Kidney epithelial cell (primary cell): ENCODE measurements around the gene ARHGEF1. TPM values are rescaled to one million over a fixed set of nuclear protein-coding genes. Genes with fewer than 3 reads are reported as not detected.

Source experiments
- DNase-seq: peaks from one replicate; pipeline ENCODE4 v3.0.0-alpha.2; 2010; ENCODE audit warnings: low read depth
- H3K27me3 ChIP-seq: 2 replicates; pipeline ENCODE4 v1.6.0; 2011; ENCODE audit warnings: low read length; ENCODE audit not compliant: control insufficient read depth, insufficient read depth
- H3K36me3 ChIP-seq: 2 replicates; pipeline ENCODE4 v1.5.1; 2011; ENCODE audit warnings: low read length; ENCODE audit not compliant: control insufficient read depth, insufficient read depth
- H3K4me3 ChIP-seq: 2 replicates; pipeline ENCODE4 v1.5.1; 2011; ENCODE audit warnings: low read depth, mild to moderate bottlenecking, control low read depth, low read length
- CTCF ChIP-seq: IDR thresholded peaks from 2 replicates; pipeline ENCODE4 v1.5.1; 2011; ENCODE audit warnings: mild to moderate bottlenecking, moderate library complexity, low read length, control low read depth, inconsistent platforms; ENCODE audit not compliant: insufficient read depth, poor library complexity, severe bottlenecking
- total RNA-seq: library from RNA; depleted of rRNA; stranded (reverse); fragments of >200 nt; gene quantifications from 2 replicates; pipeline ENCODE4 v1.2.3, GENCODE V29; 2015

Gene ARHGEF1
- total RNA-seq, 1 donor from 2014 or later = 72.2 TPM

GRCh38 chr19:41864374-41864773 lies 18.6 kb upstream of the ARHGEF1 start:
- Histone ChIP-seq H3K4me3 (no peak overlapping the region), H3K27me3 (no peaks in the 10 kb centered on the region), H3K36me3 (peaks cover 15% of the 10 kb centered on the region)
- DNase-seq = no peak
- no peak for TF ChIP-seq CTCF

GRCh38 chr19:41866284-41866683 lies 16.7 kb upstream of the ARHGEF1 start:
- Histone ChIP-seq H3K4me3 (no peak overlapping the region), H3K36me3 (peaks cover 21% of the 10 kb centered on the region)
- TF ChIP-seq CTCF = no peak

GRCh38 chr19:41868120-41868988 lies 14.6 kb upstream of the ARHGEF1 start:
- no peak overlapping the region for H3K4me3 ChIP-seq
- no peak for TF ChIP-seq CTCF
- DNase-seq = no peak
- no peaks in the 10 kb centered on the region for H3K27me3 ChIP-seq
- H3K36me3 ChIP-seq = peaks cover 17% of the 10 kb centered on the region

More at GRCh38 chr19:41866284-41866683, 16.7 kb upstream of the ARHGEF1 start:
- no peaks in the 10 kb centered on the region for H3K27me3 ChIP-seq
- DNase-seq = no peak

- Histone ChIP-seq H3K36me3 (peaks cover 17% of the 10 kb centered on the region), H3K4me3 (no peak overlapping the region), H3K27me3 (no peaks in the 10 kb centered on the region)
- no peak for TF ChIP-seq CTCF
- no peak for DNase-seq
Measured at GRCh38 chr19:41868989-41869300, 14.0 kb upstream of the ARHGEF1 start.

GRCh38 chr19:41869374-41869955 lies 13.5 kb upstream of the ARHGEF1 start:
- TF ChIP-seq CTCF = no peak
- DNase-seq = no peak
- H3K36me3 ChIP-seq = peaks cover 16% of the 10 kb centered on the region
- H3K4me3 ChIP-seq = no peak overlapping the region
- H3K27me3 ChIP-seq = no peaks in the 10 kb centered on the region
